Spinal cord (tissue), 10 donors: ENCODE measurements around the gene TFCP2. TPM values are rescaled to one million over a fixed set of nuclear protein-coding genes. Genes with fewer than 3 reads are reported as not detected.
"Not testable (repeated sequence)": the region's sequence is repeated elsewhere in the genome, so short reads cannot be mapped to it uniquely, and the experiment has no call there.

ENCODE experiments used
- DNase-seq, 6 donors: peaks; one replicate each; pipeline versions ENCODE4 v3.0.0 to v3.0.0-alpha.2; 2013 to 2015; ENCODE audit warnings: low spot score in 6 of 6, low read depth in 4 of 6
- H3K27ac ChIP-seq: one replicate; pipeline ENCODE4 v1.5.1; 2013; ENCODE audit warnings: low read depth, low read length, control low read depth
- H3K27me3 ChIP-seq: one replicate; pipeline ENCODE4 v1.6.1; 2013; ENCODE audit warnings: low read length; ENCODE audit not compliant: control insufficient read depth, insufficient read depth
- H3K36me3 ChIP-seq: one replicate; pipeline ENCODE4 v1.6.1; 2013; ENCODE audit warnings: low read length; ENCODE audit not compliant: control insufficient read depth, insufficient read depth
- H3K4me1 ChIP-seq: one replicate; pipeline ENCODE4 v1.6.1; 2013; ENCODE audit warnings: low read length; ENCODE audit not compliant: control insufficient read depth, insufficient read depth
- H3K4me3 ChIP-seq: one replicate; pipeline ENCODE4 v1.5.1; 2013; ENCODE audit warnings: low read depth, low read length, control low read depth
- H3K9me3 ChIP-seq: one replicate; pipeline ENCODE4 v1.6.1; 2013; ENCODE audit warnings: low read length; ENCODE audit not compliant: control insufficient read depth, insufficient read depth
- WGBS: methylation state at CpG from one replicate; pipeline ENCODE4 v1.1.5; 2013; ENCODE audit warnings: missing lambda C conversion rate; ENCODE audit not compliant: insufficient coverage; 5-methylcytosine and 5-hydroxymethylcytosine counted together
- polyA plus RNA-seq, 2 donors: library from polyadenylated mRNA; unstranded; fragments of 120-200 nt; gene quantifications; one replicate each; pipeline ENCODE4 v1.2.1, GENCODE V29; 2013; ENCODE audit not compliant: insufficient read length in 2 of 2
- total RNA-seq, 2 donors: library from RNA; depleted of rRNA in 1 of 2; stranded (reverse); fragments of 120-200 nt in 1 of 2; fragments of >200 nt in 1 of 2; gene quantifications; one replicate each; pipeline versions ENCODE4 v1.2.3 to v1.2.4, GENCODE V29; 2013 to 2014
- donor health status: healthy.

Gene TFCP2
- total and polyA plus RNA-seq, 4 donors: 23.2 to 50.6 (median 36.4) TPM

DNA sequence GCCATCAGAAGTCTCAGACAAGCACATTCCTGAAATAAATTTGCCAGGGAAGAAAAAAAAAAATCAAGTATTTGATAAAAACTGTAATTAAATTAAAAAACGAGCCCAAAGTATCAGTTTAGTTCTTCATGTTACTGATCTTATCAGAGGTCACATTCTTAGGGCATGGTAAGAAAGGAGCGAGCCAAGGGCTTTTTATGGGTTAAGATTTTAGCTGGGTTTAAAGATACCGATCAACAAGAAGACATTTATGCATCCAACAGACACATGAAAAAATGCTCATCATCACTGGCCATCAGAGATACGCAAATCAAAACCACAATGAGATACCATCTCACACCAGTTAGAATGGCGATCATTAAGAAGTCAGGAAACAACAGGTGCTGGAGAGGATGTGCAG, 94.6 kb downstream of the TFCP2 start:
- H3K9me3 ChIP-seq, H3K4me3 ChIP-seq, H3K27me3 ChIP-seq, H3K27ac ChIP-seq, DNase-seq: not testable (repeated sequence)
- no CpG with 5 or more reads among the region's 5 CpGs for WGBS
- H3K36me3 ChIP-seq: peaks cover 21% of the 10 kb centered on the region
- peaks cover 11% of the 10 kb centered on the region for H3K4me1 ChIP-seq

DNA sequence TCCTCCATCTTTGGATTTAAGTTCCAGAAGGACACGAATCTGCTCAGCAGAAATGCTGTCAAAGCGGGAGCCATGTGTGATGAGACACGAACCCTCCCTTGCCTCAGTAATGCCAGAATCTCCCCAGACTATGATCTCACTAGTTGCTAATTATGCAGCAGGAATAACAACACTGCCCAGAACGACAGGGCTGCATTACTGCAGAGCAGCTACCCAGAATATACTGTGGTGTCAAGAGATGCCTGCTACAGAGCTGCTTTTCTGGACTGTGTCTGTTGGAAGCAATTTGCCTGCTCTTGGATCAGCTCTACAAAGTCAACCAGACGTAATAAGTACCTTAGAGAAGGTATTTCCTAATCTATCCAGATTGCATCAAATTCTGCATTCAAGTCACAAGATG, 95.0 kb downstream of the TFCP2 start:
- H3K4me3 ChIP-seq: no peak overlapping the region
- 49% methylated on average over 4 of the region's 5 CpGs for WGBS

DNA sequence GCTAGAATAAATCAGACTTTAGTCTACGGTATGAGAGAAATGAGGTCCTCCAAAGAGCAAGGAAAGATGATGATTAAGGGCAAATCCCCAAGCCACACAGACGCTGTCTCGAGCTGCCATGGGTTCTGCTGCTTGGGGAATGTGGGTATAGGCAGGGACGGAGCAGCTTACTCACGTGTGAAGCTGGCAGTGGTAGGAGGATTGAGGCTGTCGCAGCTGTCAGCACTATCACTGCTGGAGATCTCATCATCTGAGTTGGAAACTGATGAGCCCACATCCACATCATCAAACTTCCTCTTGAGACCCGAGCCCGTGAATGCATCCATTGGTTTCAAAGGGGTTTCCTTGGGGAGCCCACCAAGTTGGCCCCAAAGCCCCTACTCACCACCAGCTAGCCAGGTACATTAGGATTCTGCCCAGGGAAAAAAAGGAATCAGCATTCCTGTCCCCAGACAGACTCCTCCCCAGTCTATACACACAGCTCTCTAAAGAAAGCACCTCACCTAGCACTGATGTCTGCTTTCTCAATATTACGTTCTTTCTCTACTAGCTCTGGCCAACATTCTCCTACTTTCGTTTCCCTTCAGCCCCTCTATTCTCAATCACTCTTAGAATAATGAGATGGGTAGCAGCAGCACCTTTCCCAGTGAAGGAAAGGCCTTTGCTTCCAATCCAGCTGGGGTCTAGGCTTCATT, 96.6 kb downstream of the TFCP2 start:
- peak in 1 of 6 donors; percentile 27 for DNase-seq
- WGBS: 91% methylated on average over 4 of the region's 10 CpGs
- Histone ChIP-seq H3K4me1 (peaks cover 11% of the 10 kb centered on the region), H3K9me3 (no peaks in the 10 kb centered on the region), H3K36me3 (peaks cover 35% of the 10 kb centered on the region), H3K27me3 (no peaks in the 10 kb centered on the region), H3K27ac (no peak overlapping the region), H3K4me3 (no peak overlapping the region)

More for the DNA sequence above, 95.0 kb downstream of the TFCP2 start:
- Histone ChIP-seq H3K4me1 (peaks cover 11% of the 10 kb centered on the region), H3K27ac (no peak overlapping the region), H3K36me3 (peaks cover 23% of the 10 kb centered on the region), H3K9me3 (no peaks in the 10 kb centered on the region), H3K27me3 (no peaks in the 10 kb centered on the region)
- DNase-seq: peak in 1 of 6 donors; percentile 53

DNA sequence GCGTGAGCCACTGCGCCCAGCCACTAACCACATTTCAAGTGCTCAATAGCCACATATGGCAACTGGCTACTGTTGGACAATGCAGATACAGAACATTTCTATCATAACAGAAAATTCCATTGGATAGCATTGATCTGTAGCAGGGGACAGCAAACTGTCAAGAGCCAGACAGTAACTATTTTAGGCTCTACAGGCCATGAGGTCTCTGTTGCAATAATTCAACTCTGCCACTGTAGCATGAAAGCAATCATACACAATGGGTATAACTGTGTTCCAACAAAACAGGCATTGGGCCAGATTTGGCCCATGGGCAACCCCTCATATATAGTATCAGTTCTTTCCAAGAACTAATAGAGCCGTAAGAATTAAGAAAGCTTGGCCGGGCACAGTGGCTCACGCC, 97.5 kb downstream of the TFCP2 start:
- Histone ChIP-seq H3K4me3 (no peak overlapping the region), H3K9me3 (no peaks in the 10 kb centered on the region), H3K4me1 (peaks cover 11% of the 10 kb centered on the region), H3K36me3 (peaks cover 42% of the 10 kb centered on the region), H3K27ac (no peak overlapping the region), H3K27me3 (no peaks in the 10 kb centered on the region)
- DNase-seq: no peak
- WGBS: 78% methylated on average over 3 of the region's 5 CpGs

DNA sequence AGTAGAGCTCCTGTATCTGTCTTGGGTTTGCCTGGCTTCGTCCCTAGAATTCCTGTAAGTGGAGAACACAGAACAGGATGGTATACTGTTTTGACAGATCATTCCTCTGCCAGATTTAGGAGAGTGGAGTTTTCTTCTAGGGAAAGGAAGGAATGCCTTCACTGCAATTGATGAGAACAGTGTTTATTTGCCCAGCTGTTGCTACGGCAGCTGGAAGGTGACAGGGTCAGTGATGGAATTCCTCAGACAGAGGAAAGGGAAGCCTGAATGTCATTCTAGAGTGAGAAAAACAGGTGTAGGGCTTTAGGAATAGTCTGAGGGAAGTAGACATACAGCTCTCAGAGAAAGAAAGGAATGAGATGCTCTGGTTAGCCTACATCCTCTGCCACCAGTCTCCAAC, 101.3 kb downstream of the TFCP2 start:
- H3K4me3 ChIP-seq: no peak overlapping the region
- peaks cover 70% of the 10 kb centered on the region for H3K36me3 ChIP-seq
- no peak for DNase-seq
- no peak overlapping the region for H3K27ac ChIP-seq
- WGBS: 89% methylated on average over 2 of the region's 2 CpGs
- no peaks in the 10 kb centered on the region for H3K9me3 ChIP-seq
- H3K4me1 ChIP-seq: peaks cover 11% of the 10 kb centered on the region
- H3K27me3 ChIP-seq: no peaks in the 10 kb centered on the region

DNA sequence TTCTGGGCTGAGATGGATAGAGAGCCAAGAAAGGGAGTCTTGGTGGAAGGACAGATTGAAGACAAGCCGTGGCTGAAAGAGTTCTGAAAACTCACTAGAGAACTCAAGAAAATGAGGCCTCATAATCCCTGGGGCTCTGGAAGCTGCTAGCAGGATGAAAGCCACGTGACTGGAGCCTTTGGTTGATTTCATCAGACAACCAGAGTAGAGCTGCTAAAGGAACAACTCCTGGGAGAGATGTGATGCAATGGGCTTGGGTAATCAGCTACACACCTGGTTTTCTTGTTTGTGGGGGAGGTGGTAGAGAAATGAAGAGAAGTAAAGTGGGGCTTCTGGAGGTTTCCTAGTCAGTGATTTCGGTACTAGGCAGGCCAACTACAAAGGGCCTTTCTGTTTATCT, 102.9 kb downstream of the TFCP2 start:
- no peaks in the 10 kb centered on the region for H3K4me1 ChIP-seq
- 85% methylated on average over 2 of the region's 3 CpGs for WGBS
- no peak overlapping the region for H3K4me3 ChIP-seq
- no peaks in the 10 kb centered on the region for H3K9me3 ChIP-seq
- no peak overlapping the region for H3K27ac ChIP-seq
- DNase-seq: peak in 1 of 6 donors; percentile 46
- peaks cover 75% of the 10 kb centered on the region for H3K36me3 ChIP-seq
- no peaks in the 10 kb centered on the region for H3K27me3 ChIP-seq

DNA sequence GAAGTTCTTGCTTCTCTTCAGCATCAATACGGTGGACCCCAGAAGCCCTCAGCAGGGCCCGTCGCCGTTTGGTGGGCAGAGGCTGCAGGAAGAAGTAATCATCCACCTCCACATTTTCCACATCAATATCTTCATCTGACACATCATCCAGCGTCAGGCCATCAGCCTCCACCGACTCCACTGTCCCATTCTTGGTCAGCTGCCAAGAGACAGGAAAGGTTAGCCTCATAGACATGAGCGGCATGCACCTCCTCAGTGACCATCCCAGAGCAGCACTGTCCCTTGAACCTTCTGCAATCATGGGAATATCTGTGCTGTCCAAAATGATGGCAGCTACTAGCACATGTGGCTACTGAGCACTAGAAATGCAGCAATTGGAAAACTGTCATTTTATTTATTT, 105.2 kb downstream of the TFCP2 start:
- WGBS: 86% methylated on average over 7 of the region's 7 CpGs
- Histone ChIP-seq H3K9me3 (no peaks in the 10 kb centered on the region), H3K4me3 (no peak overlapping the region), H3K27ac (no peak overlapping the region), H3K4me1 (no peaks in the 10 kb centered on the region), H3K27me3 (no peaks in the 10 kb centered on the region), H3K36me3 (peaks cover 78% of the 10 kb centered on the region)
- no peak for DNase-seq

DNA sequence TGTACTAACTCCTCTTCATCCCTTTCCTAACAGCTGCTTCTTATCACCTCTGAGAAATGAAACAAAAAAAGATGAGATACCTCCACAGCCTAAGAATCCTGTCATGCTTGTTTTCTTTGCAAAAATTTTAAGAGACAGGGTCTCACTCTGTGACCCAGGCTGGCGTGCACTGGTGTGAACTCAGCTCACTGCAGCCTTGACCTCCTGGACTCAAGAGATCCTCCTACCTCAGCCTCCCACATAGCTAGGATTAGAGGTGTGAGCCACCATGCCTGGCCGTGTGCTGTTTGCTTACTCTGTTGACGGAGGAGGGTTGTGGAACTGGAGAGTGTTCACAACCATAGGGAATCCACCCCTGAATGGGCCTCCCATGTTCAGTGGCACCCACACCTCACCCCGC, 105.7 kb downstream of the TFCP2 start:
- H3K27ac ChIP-seq: no peak overlapping the region
- 100% methylated on average over 1 of the region's 4 CpGs for WGBS

DNA sequence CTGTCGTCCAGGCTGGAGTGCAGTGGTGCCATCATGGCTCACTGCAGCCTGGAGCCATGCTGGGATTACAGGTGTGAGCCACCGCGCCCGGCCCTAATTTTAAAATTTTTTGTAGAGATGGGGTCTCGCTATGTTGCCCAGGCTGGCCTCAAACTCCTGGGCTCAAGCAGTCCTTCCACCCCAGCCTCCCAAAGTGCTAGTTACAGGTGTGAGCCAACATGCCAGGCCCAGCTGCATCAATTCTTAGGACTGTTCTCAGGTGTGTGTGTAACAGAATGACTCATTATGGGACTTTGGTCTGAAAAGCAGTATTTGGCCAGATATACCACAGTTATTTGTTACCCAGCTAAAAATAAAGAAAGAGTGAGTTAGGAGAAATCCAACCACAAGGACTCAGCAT, 107.4 kb downstream of the TFCP2 start:
- no peak for DNase-seq
- Histone ChIP-seq H3K9me3 (no peaks in the 10 kb centered on the region), H3K36me3 (peaks cover 66% of the 10 kb centered on the region), H3K4me1 (no peaks in the 10 kb centered on the region), H3K27me3 (no peaks in the 10 kb centered on the region), H3K4me3 (no peak overlapping the region), H3K27ac (no peak overlapping the region)
- WGBS: 100% methylated on average over 2 of the region's 5 CpGs

More for the DNA sequence above, 105.7 kb downstream of the TFCP2 start:
- DNase-seq: no peak
- Histone ChIP-seq H3K36me3 (peaks cover 74% of the 10 kb centered on the region), H3K27me3 (no peaks in the 10 kb centered on the region), H3K4me1 (no peaks in the 10 kb centered on the region), H3K9me3 (no peaks in the 10 kb centered on the region), H3K4me3 (no peak overlapping the region)

DNA sequence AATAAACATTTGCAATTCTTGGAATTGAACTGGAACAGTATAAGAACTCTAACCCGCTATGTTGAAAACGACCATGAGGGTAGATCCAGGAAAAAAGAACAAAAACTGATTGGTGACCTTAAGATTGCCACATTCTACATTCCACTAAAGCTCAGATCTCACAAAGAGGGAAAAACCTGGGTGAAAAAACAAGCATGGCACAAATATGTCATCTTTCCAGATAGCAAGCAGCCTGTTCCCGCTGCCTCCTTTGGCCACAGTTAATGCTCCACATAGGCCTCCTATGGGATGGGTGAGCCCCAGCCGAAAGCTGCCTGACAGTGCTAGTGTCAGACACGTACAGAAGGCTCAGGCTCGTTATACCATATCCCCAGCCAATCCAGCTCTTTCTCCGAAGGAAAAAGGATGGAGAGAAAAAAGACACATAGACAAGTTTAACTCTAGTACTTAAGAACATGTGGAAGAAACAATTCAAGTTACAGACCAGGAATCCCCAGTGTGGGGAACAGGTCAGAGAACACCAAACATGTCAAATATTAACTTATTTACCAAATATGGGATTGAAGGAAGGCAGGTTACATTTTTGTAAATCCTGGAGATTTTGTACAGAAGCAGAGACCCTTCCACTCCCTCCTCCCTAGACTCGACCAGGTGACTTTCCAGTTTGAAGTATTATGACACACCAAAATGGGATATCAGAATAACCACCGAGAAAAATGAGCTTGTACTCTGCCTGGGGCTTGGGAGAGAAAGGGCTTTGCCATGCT, 110.1 kb downstream of the TFCP2 start:
- WGBS: 100% methylated on average over 3 of the region's 9 CpGs
- no peak for DNase-seq
- no peak overlapping the region for H3K4me3 ChIP-seq
- no peaks in the 10 kb centered on the region for H3K27me3 ChIP-seq
- H3K36me3 ChIP-seq: peaks cover 60% of the 10 kb centered on the region
- H3K27ac ChIP-seq: no peak overlapping the region
- H3K4me1 ChIP-seq: no peaks in the 10 kb centered on the region
- no peaks in the 10 kb centered on the region for H3K9me3 ChIP-seq
